Activated CD8-positive, alpha-beta T cell treated with anti-CD3 and anti-CD28 coated beads, Interleukin-2, amount 10 ng/mL, durations not matched to agents 7 days and 5 days (primary cell): ENCODE data around the gene MYO7B. TPM values are rescaled to one million over a fixed set of nuclear protein-coding genes. Genes with fewer than 3 reads are reported as not detected.
A peak's percentile ranks its signal among the peaks of the same experiment; 100 is the strongest.

Experiments used
- ATAC-seq: fragments of 150-1000 bp; cut with Tn5 transposase; one replicate; pipeline ENCODE4 v1.10.0; 2021; ENCODE audit warnings: moderate library complexity
- CTCF ChIA-PET: fragments of 350-600 bp; sonication (Branson Sonifier 250); formaldehyde crosslinking; loops from one replicate; lab custom pipeline; 2021; ENCODE audit warnings: antibody characterized with exemption; lab: Charles Lee
- POLR2A ChIA-PET: fragments of 350-600 bp; sonication (Branson Sonifier 250); formaldehyde crosslinking; loops from one replicate; lab custom pipeline; 2021; ENCODE audit warnings: antibody characterized with exemption; lab: Charles Lee
- DNase-seq: peaks from one replicate; pipeline ENCODE4 v3.0.0-alpha.2; 2020
- H3K27ac Mint-ChIP-seq: one replicate; pipeline ENCODE4 v1.8.0; 2021; ENCODE audit warnings: mild to moderate bottlenecking, mixed read lengths
- H3K27me3 Mint-ChIP-seq: one replicate; pipeline ENCODE4 v1.8.0; 2021; ENCODE audit warnings: low read depth, mixed read lengths
- H3K36me3 Mint-ChIP-seq: one replicate; pipeline ENCODE4 v1.8.0; 2021; ENCODE audit warnings: low read depth, mixed read lengths
- H3K4me1 Mint-ChIP-seq: one replicate; pipeline ENCODE4 v1.8.0; 2021; ENCODE audit warnings: low read depth, mixed read lengths
- H3K4me3 Mint-ChIP-seq: one replicate; pipeline ENCODE4 v1.8.0; 2021; ENCODE audit warnings: mild to moderate bottlenecking, mixed read lengths
- H3K9me3 Mint-ChIP-seq: one replicate; pipeline ENCODE4 v1.8.0; 2022; ENCODE audit warnings: mixed read lengths; ENCODE audit not compliant: insufficient read depth
- total RNA-seq, 2 experiments: library from RNA; stranded (reverse); gene quantifications; one replicate each; pipeline ENCODE4 v1.2.3, GENCODE V29; 2021

Gene MYO7B
- total RNA-seq, 2 experiments from 2014 or later = 0.82 to 1.2 TPM

DNA sequence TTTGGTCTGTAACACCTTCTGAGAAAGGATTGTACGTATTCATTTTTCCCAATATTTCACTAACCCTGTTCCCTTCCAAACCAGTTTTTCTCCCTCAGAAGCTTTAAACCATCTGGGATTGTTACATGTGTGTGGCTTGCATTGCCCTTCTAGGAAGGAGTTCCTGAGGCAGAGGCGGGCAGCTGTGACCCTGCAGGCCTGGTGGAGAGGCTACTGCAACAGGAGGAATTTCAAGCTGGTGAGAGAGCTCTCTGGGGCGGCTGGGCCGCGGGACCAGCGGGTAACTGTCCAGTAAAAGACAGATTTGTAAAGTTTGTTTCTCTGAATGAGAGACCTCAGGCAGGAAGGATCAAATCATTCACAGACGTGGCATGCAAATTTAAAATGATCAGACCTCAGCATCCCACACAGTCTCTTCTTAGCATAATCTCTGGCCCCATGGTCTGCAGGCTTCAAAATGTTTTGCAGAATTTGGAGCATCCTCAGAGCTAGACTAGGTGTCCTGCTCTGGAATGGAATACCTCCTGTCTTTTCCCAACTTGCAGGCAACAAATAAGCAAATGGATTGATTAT, 70.3 kb downstream of the MYO7B start:
- H3K4me3 Mint-ChIP-seq = no peak overlapping the region
- ChIA-PET POLR2A (no interaction called here), CTCF (interaction anchor here (1.2 to 6.0 kb wide), 3 partner anchors 10 to 34 kb away, joined by 3 to 48 read pairs (median 4); no protein-coding TSS in a partner anchor)
- H3K4me1 Mint-ChIP-seq = peaks cover 18% of the 10 kb centered on the region
- DNase-seq = no peak
- no peak for ATAC-seq
- H3K9me3 Mint-ChIP-seq = no peaks in the 10 kb centered on the region
- H3K27ac Mint-ChIP-seq = no peak overlapping the region
- H3K36me3 Mint-ChIP-seq = peaks cover 3% of the 10 kb centered on the region
- H3K27me3 Mint-ChIP-seq = no peaks in the 10 kb centered on the region

DNA sequence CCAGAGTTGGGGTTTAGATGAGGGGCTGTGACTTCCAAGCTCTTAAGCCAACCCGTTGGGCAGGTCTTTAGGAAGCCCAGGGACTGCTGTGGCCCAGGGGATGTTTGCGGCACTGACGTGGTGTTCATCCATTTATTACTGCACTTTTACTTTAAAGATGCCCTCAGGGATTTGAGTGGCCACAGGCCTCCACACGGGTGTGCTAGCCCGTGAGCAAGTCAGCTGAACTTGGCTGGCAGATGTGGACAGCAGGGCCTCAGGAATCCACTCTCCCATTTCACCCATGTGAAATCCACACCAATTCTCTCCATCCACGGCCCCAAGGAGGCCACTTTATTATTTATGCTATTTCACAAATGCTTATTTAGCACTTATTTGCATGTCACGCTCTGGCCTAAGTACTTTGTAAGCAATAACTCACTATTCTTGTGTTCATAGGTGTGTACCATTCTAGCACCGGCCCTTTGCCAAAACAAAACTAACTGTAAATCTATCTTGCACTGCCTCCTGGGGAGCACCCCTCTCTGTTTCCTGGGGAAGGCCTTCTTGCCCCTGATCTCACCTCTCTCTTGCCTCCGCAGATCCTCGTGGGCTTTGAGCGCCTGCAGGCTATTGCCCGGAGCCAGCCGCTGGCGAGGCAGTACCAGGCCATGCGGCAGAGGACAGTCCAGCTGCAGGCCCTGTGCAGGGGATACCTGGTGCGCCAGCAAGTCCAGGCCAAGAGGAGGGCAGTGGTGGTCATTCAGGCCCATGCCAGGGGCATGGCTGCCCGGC, 71.3 kb downstream of the MYO7B start:
- ATAC-seq (no peak), DNase-seq (no peak)
- Mint-ChIP-seq H3K4me3 (no peak overlapping the region), H3K36me3 (peaks cover 3% of the 10 kb centered on the region), H3K27ac (no peak overlapping the region), H3K9me3 (no peaks in the 10 kb centered on the region), H3K4me1 (peaks cover 18% of the 10 kb centered on the region), H3K27me3 (no peaks in the 10 kb centered on the region)
- POLR2A ChIA-PET = no interaction called here
- CTCF ChIA-PET = interaction anchor here (1.2 to 1.8 kb wide), 2 partner anchors 15 to 33 kb away, joined by 3 to 9 read pairs; no protein-coding TSS in a partner anchor

DNA sequence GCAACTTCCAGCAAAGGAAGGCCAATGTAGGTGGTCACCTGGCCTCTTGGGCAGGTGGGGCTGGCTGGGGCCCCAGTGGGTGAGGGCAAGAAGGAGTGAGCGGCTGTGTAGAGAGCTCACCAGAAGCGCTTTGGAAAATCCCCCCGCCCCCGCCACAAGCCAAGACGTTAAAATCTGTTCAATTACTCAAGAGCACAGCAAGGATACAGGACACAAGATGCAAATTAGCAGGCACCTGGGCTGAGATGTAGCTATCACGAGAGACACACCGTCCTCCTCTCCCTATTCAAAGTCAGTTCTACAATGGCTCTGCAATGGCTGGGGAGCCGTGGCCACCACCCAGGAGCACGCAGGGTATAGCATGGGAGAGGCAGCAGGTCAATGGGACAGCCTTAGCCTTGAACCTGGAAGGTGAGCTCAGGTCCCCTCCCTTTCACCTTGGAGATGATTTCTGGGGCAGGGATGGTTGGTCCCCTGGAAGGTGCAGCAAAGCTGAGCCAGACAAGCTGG, 72.0 kb downstream of the MYO7B start:
- Mint-ChIP-seq H3K27ac (no peak overlapping the region), H3K4me1 (peaks cover 18% of the 10 kb centered on the region), H3K27me3 (no peaks in the 10 kb centered on the region), H3K36me3 (peaks cover 3% of the 10 kb centered on the region), H3K9me3 (no peaks in the 10 kb centered on the region), H3K4me3 (no peak overlapping the region)
- POLR2A ChIA-PET = no interaction called here
- ATAC-seq = no peak
- CTCF ChIA-PET = interaction anchor here (1.8 kb wide), 1 partner anchor 16 kb away, joined by 9 read pairs; no protein-coding TSS in a partner anchor
- DNase-seq = no peak

GRCh38 chr2:127608061-127609030, 72.9 kb downstream of the MYO7B start:
- H3K4me1 Mint-ChIP-seq = peaks cover 18% of the 10 kb centered on the region
- no peak for ATAC-seq

GRCh38 chr2:127609031-127609751, 73.7 kb downstream of the MYO7B start:
- Mint-ChIP-seq H3K4me3 (no peak overlapping the region), H3K36me3 (peaks cover 5% of the 10 kb centered on the region), H3K27ac (no peak overlapping the region), H3K9me3 (peaks cover 10% of the 10 kb centered on the region), H3K27me3 (peaks cover 9% of the 10 kb centered on the region), H3K4me1 (peaks cover 16% of the 10 kb centered on the region)
- CTCF ChIA-PET = interaction anchor here (1.8 to 2.2 kb wide), 2 partner anchors 18 kb away, joined by 9 to 16 read pairs; no protein-coding TSS in a partner anchor
- POLR2A ChIA-PET = no interaction called here
- ATAC-seq = peak; percentile 30
- DNase-seq = no peak

More at GRCh38 chr2:127608061-127609030, 72.9 kb downstream of the MYO7B start:
- DNase-seq = no peak
- Mint-ChIP-seq H3K4me3 (no peak overlapping the region), H3K27me3 (peaks cover 4% of the 10 kb centered on the region), H3K9me3 (peaks cover 4% of the 10 kb centered on the region), H3K27ac (no peak overlapping the region), H3K36me3 (peaks cover 4% of the 10 kb centered on the region)
- ChIA-PET POLR2A (no interaction called here), CTCF (interaction anchor here (1.8 kb wide), 1 partner anchor 17 kb away, joined by 9 read pairs; no protein-coding TSS in a partner anchor)

DNA sequence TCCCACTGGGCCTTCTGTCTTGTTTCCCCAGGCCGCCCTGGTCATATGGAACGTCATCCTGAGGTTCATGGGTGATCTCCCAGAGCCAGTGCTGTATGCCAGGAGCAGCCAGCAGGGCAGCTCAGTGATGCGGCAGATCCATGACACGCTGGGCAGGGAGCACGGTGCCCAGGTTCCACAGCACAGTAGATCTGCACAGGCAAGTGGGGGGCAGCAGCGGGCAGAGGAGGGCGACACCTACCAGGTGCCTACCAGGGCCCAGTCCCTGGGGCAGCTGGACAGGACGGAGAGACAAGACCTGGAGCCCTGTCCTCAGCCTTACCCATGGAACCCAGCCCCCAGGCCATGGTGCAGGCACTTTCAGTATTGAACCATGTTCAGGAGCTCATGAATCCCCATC, 74.3 kb downstream of the MYO7B start:
- ATAC-seq = no peak
- ChIA-PET CTCF (interaction anchor here (2.2 kb wide), 1 partner anchor 18 kb away, joined by 16 read pairs; no protein-coding TSS in a partner anchor), POLR2A (no interaction called here)
- H3K9me3 Mint-ChIP-seq = peaks cover 10% of the 10 kb centered on the region
- peaks cover 12% of the 10 kb centered on the region for H3K27me3 Mint-ChIP-seq
- no peak overlapping the region for H3K4me3 Mint-ChIP-seq
- H3K4me1 Mint-ChIP-seq = peaks cover 13% of the 10 kb centered on the region
- DNase-seq = no peak
- peaks cover 5% of the 10 kb centered on the region for H3K36me3 Mint-ChIP-seq
- H3K27ac Mint-ChIP-seq = no peak overlapping the region

GRCh38 chr2:127610561-127610960, 75.1 kb downstream of the MYO7B start:
- ChIA-PET POLR2A (no interaction called here), CTCF (interaction anchor here (2.2 kb wide), 1 partner anchor 19 kb away, joined by 16 read pairs; no protein-coding TSS in a partner anchor)
- ATAC-seq (no peak), DNase-seq (no peak)
- H3K27ac Mint-ChIP-seq = no peak overlapping the region
- no peak overlapping the region for H3K4me3 Mint-ChIP-seq
- H3K9me3 Mint-ChIP-seq = peaks cover 10% of the 10 kb centered on the region
- peaks cover 5% of the 10 kb centered on the region for H3K36me3 Mint-ChIP-seq
- peaks cover 15% of the 10 kb centered on the region for H3K4me1 Mint-ChIP-seq
- peaks cover 15% of the 10 kb centered on the region for H3K27me3 Mint-ChIP-seq

GRCh38 chr2:127611076-127611925, 75.8 kb downstream of the MYO7B start:
- ChIA-PET CTCF (interaction anchor here (2.2 kb wide), 1 partner anchor 20 kb away, joined by 16 read pairs; no protein-coding TSS in a partner anchor), POLR2A (no interaction called here)
- Mint-ChIP-seq H3K4me1 (peaks cover 22% of the 10 kb centered on the region), H3K27me3 (peaks cover 19% of the 10 kb centered on the region), H3K27ac (no peak overlapping the region), H3K9me3 (peaks cover 10% of the 10 kb centered on the region), H3K36me3 (peaks cover 5% of the 10 kb centered on the region), H3K4me3 (no peak overlapping the region)
- ATAC-seq (no peak), DNase-seq (no peak)

GRCh38 chr2:127612111-127612822, 76.8 kb downstream of the MYO7B start:
- CTCF ChIA-PET = interaction anchor here (0.6 kb wide), 1 partner anchor 21 kb away, joined by 3 read pairs; no protein-coding TSS in a partner anchor
- POLR2A ChIA-PET = no interaction called here

More at GRCh38 chr2:127612111-127612822, 76.8 kb downstream of the MYO7B start:
- peaks cover 10% of the 10 kb centered on the region for H3K9me3 Mint-ChIP-seq
- peaks cover 5% of the 10 kb centered on the region for H3K36me3 Mint-ChIP-seq
- H3K27ac Mint-ChIP-seq = no peak overlapping the region
- peaks cover 31% of the 10 kb centered on the region for H3K4me1 Mint-ChIP-seq
- DNase-seq (no peak), ATAC-seq (no peak)
- H3K27me3 Mint-ChIP-seq = peaks cover 27% of the 10 kb centered on the region
- H3K4me3 Mint-ChIP-seq = no peak overlapping the region
